PC-9 (cell line): ENCODE measurements around the gene TTI1. TPM values are rescaled to one million over a fixed set of nuclear protein-coding genes. Genes with fewer than 3 reads are reported as not detected.

Source experiments
- BruUV-seq: library from RNA; stranded (reverse); fragments of 400-500 nt; replicated peaks from 2 replicates; lab custom pipeline; 2021; lab: Mats Ljungman, UMichigan
- CTCF ChIA-PET: fragments of 300-600 bp; sonication (Branson Sonifier 250); formaldehyde crosslinking; loops from one replicate; lab custom pipeline; 2022; ENCODE audit warnings: antibody characterized with exemption; lab: Charles Lee
- POLR2A ChIA-PET: fragments of 300-600 bp; sonication (Branson Sonifier 250); formaldehyde crosslinking; loops from one replicate; lab custom pipeline; 2022; ENCODE audit warnings: antibody characterized with exemption; ENCODE audit not compliant: unreplicated experiment; lab: Charles Lee
- DNase-seq, 2 experiments: peaks; one replicate each; pipeline versions ENCODE4 v3.0.0 to v3.0.0-alpha.2; 2015 to 2022; ENCODE audit warnings: mixed read lengths in 1 of 2
- H2AFZ ChIP-seq: fragments of 200-600 bp; sonication (generic); 2 replicates; pipeline ENCODE4 v1.8.1; 2017; ENCODE audit warnings: antibody characterized with exemption
- H3F3A ChIP-seq: fragments of 200-600 bp; sonication (generic); 2 replicates; pipeline ENCODE4 v1.8.1; 2017; ENCODE audit warnings: antibody characterized with exemption, mild to moderate bottlenecking, low read depth; ENCODE audit not compliant: insufficient read depth
- H3K27ac ChIP-seq: fragments of 200-600 bp; sonication (generic); 2 replicates; pipeline ENCODE4 v1.6.1; 2016; ENCODE audit warnings: mixed run types
- H3K27me3 ChIP-seq: fragments of 200-600 bp; sonication (generic); 2 replicates; pipeline ENCODE4 v1.6.1; 2016; ENCODE audit warnings: low read depth, mixed run types; ENCODE audit not compliant: insufficient read depth
- H3K36me3 ChIP-seq: fragments of 200-600 bp; sonication (generic); 2 replicates; pipeline ENCODE4 v1.6.1; 2016; ENCODE audit warnings: low read depth, mixed run types
- H3K4me1 ChIP-seq: fragments of 200-600 bp; sonication (generic); replicated peaks from 2 replicates; pipeline ENCODE4 v1.6.1; 2016; ENCODE audit warnings: mixed run types; ENCODE audit not compliant: insufficient read depth
- H3K4me2 ChIP-seq: fragments of 200-600 bp; sonication (generic); 2 replicates; pipeline ENCODE4 v1.6.1; 2017; ENCODE audit warnings: mixed run types
- H3K4me3 ChIP-seq: fragments of 200-600 bp; sonication (generic); 2 replicates; pipeline ENCODE4 v1.6.1; 2016; ENCODE audit warnings: mixed run types
- H3K79me2 ChIP-seq: fragments of 200-600 bp; sonication (generic); 2 replicates; pipeline ENCODE4 v1.6.1; 2017; ENCODE audit warnings: low read depth, mixed run types
- H3K9me2 ChIP-seq: fragments of 200-600 bp; sonication (generic); 2 replicates; pipeline ENCODE4 v1.8.1; 2017; ENCODE audit warnings: mild to moderate bottlenecking; ENCODE audit not compliant: insufficient read depth
- H3K9me3 ChIP-seq: fragments of 200-600 bp; sonication (generic); 2 replicates; pipeline ENCODE4 v1.8.1; 2016; ENCODE audit warnings: low read depth; ENCODE audit not compliant: insufficient read depth
- H4K20me1 ChIP-seq: fragments of 200-600 bp; sonication (generic); 2 replicates; pipeline ENCODE4 v1.8.1; 2017; ENCODE audit not compliant: insufficient read depth
- EZH2 ChIP-seq: fragments of 200-600 bp; sonication (generic); IDR thresholded peaks from 2 replicates; pipeline ENCODE4 v1.8.0; 2017; ENCODE audit warnings: antibody characterized with exemption, low read depth
- intact Hi-C: fragments of 100-400 bp; cut with micrococcal nuclease; formaldehyde crosslinking; loops from one replicate; pipeline ENCODE4 v1.10.0; 2022; ENCODE audit not compliant: unreplicated experiment
- total RNA-seq: library from RNA; stranded (reverse); gene quantifications from 2 replicates; pipeline ENCODE4 v1.2.3, GENCODE V29; 2021
- TF ChIP-seq, protein P1 (sequence below): fragments of 200-600 bp; sonication (generic); conservative IDR thresholded peaks from 2 replicates; pipeline ENCODE4 v1.6.1; 2017; ENCODE audit warnings: mixed run types, antibody characterized with exemption, mild to moderate bottlenecking, moderate library complexity

The TTI1 gene
- total RNA-seq, 1 experiment from 2014 or later: 34.2 TPM

DNA sequence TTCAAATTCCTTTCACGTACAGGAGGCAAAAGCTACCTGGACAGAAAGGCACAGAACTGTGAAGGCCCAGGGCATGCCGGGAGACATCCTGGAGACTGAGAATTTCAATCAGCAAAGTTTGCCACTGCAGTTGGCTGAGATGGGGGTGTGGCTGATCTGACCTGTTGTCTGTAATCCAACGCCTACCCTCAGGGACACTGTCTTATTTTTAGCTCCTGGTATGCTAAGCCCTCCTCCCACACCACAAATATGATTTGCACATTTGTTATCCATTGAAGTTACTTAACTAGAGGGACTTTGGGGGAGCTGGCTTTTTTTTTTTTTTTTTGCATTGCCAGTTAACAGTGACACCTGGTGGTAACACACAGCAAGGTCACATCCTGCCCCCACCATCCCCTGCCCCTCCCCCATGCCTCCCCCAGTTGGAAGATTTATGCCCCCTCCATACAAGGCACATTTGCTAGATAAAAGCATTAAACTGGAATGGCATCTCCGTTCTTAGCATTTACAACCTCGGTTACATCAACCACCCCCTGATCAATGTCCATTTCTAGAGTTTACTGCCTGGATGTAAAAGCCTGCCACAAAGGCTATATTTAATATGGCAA lies 40.4 kb downstream of the TTI1 start:
- ChIA-PET POLR2A (interaction anchor here (0.5 to 1.0 kb wide), 5 partner anchors 60 to 258 kb away, joined by 3 to 6 read pairs (median 4); no protein-coding TSS in a partner anchor), CTCF (interaction anchor here (0.5 to 1.2 kb wide), 25 partner anchors 27 to 797 kb away, joined by 3 to 20 read pairs (median 6); no protein-coding TSS in a partner anchor)
- Histone ChIP-seq H3F3A (no peaks in the 10 kb centered on the region; the same call in 1 of the 2 replicates), H3K9me3 (no peaks in the 10 kb centered on the region), H3K4me1 (peaks cover 16% of the 10 kb centered on the region), H2AFZ (no peak overlapping the region), H4K20me1 (no peaks in the 10 kb centered on the region), H3K27ac (no peak overlapping the region), H3K36me3 (no peaks in the 10 kb centered on the region; the same call in 1 of the 2 replicates), H3K27me3 (no peaks in the 10 kb centered on the region), H3K79me2 (no peaks in the 10 kb centered on the region), H3K4me2 (no peak overlapping the region), H3K9me2 (no peaks in the 10 kb centered on the region), H3K4me3 (no peak overlapping the region)
- intact Hi-C loops: loop anchor here (1.0 to 5.0 kb wide), 5 partner anchors 91 to 428 kb away; no protein-coding TSS in a partner anchor
- peak; percentile 74 to 81 for DNase-seq
- BruUV-seq: no TSS peak
- TF ChIP-seq, protein P1, sequence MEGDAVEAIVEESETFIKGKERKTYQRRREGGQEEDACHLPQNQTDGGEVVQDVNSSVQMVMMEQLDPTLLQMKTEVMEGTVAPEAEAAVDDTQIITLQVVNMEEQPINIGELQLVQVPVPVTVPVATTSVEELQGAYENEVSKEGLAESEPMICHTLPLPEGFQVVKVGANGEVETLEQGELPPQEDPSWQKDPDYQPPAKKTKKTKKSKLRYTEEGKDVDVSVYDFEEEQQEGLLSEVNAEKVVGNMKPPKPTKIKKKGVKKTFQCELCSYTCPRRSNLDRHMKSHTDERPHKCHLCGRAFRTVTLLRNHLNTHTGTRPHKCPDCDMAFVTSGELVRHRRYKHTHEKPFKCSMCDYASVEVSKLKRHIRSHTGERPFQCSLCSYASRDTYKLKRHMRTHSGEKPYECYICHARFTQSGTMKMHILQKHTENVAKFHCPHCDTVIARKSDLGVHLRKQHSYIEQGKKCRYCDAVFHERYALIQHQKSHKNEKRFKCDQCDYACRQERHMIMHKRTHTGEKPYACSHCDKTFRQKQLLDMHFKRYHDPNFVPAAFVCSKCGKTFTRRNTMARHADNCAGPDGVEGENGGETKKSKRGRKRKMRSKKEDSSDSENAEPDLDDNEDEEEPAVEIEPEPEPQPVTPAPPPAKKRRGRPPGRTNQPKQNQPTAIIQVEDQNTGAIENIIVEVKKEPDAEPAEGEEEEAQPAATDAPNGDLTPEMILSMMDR: peak; percentile 72
- TF ChIP-seq EZH2: no peak

DNA sequence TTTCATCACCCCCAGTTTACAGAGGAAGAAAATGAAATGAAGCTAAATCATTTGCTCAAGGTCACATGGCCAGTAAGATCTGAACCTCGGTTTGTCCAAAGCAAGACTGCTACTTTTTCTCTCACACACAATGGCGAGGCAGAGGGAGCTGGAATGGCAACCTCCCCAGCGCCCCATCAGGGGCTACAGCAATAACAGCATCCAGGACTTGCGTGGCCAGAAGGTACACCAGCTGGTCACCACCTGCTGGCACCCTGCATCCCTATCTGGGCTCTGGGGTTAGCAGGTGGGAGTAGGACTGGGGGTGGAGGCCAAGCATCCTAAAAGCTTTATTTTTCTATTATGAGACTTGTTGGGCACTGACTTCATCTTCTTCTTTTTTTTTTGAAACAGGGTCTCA lies 41.3 kb downstream of the TTI1 start:
- no peak overlapping the region for H3K27ac ChIP-seq
- TF ChIP-seq, protein P1: no peak
- TF ChIP-seq EZH2: no peak
- ChIA-PET CTCF (interaction anchor here (0.6 to 1.2 kb wide), 4 partner anchors 57 to 785 kb away, joined by 3 to 11 read pairs (median 6); no protein-coding TSS in a partner anchor), POLR2A (interaction anchor here (0.6 kb wide), 1 partner anchor 466 kb away, joined by 4 read pairs; no protein-coding TSS in a partner anchor)
- H3K27me3 ChIP-seq: no peaks in the 10 kb centered on the region
- H3K4me2 ChIP-seq: no peak overlapping the region
- H3K36me3 ChIP-seq: no peaks in the 10 kb centered on the region; the same call in 1 of the 2 replicates
- intact Hi-C loops: loop anchor here (2.0 to 5.0 kb wide), 2 partner anchors 230 to 427 kb away; no protein-coding TSS in a partner anchor
- no peaks in the 10 kb centered on the region; the same call in 1 of the 2 replicates for H3F3A ChIP-seq
- H3K4me3 ChIP-seq: no peak overlapping the region
- no peak overlapping the region for H2AFZ ChIP-seq
- H3K79me2 ChIP-seq: no peaks in the 10 kb centered on the region
- no peaks in the 10 kb centered on the region for H3K9me3 ChIP-seq
- no peaks in the 10 kb centered on the region for H3K9me2 ChIP-seq
- no peak for DNase-seq
- H3K4me1 ChIP-seq: peaks cover 16% of the 10 kb centered on the region
- H4K20me1 ChIP-seq: no peaks in the 10 kb centered on the region
- BruUV-seq: no TSS peak

DNA sequence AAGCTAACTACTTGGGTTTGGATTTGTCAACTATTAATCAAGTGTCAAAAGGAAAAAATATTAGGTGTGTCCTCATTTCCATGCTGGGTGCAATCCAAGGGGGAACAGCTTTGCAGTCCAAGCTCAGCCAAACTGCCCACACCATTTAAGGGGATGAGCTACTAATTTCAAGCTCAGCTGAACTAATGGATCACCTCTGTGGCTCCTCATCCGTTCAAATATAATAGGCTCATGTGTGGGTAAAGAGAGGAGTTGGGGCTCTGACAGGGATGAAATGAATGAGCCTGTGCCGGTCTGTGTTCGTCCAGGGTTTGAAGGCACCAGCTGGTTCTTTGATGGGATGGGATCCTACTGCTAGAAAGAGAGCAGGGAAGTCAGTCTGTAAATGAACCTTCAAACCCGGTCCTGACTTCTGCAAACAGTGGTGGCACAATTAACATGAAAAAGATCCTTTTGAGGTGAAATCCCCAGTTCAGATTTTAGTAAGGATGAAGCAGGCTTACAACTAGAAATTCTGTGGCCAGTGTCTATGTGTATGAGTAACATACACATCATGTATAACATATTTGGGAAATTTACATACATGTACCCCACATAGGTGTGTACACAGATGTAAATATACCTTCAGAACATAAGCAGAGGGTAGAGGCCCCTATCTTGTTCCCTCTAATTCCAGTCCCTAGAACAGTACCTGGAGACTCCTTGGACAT lies 41.9 kb downstream of the TTI1 start:
- Histone ChIP-seq H2AFZ (no peak overlapping the region), H4K20me1 (no peaks in the 10 kb centered on the region), H3K36me3 (no peaks in the 10 kb centered on the region; the same call in 1 of the 2 replicates), H3K27me3 (no peaks in the 10 kb centered on the region), H3K9me2 (no peaks in the 10 kb centered on the region), H3K4me3 (no peak overlapping the region), H3K79me2 (no peaks in the 10 kb centered on the region), H3K9me3 (no peaks in the 10 kb centered on the region), H3F3A (no peaks in the 10 kb centered on the region; the same call in 1 of the 2 replicates), H3K4me1 (peaks cover 16% of the 10 kb centered on the region), H3K27ac (no peak overlapping the region), H3K4me2 (no peak overlapping the region)
- BruUV-seq: no TSS peak
- ChIA-PET CTCF (interaction anchor here (0.6 kb wide), 1 partner anchor 786 kb away, joined by 3 read pairs; no protein-coding TSS in a partner anchor), POLR2A (interaction anchor here (0.6 kb wide), 2 partner anchors 61 to 465 kb away, joined by 3 to 4 read pairs; no protein-coding TSS in a partner anchor)
- no peak for DNase-seq
- intact Hi-C loops: loop anchor here (5.0 kb wide), 1 partner anchor 231 kb away; no protein-coding TSS in a partner anchor
- TF ChIP-seq, protein P1: no peak
- no peak for TF ChIP-seq EZH2
